Inflammatory macrophage (primary cell): ENCODE data around the gene ARHGAP31.

Source experiments
- DNase-seq, 2 donors: peaks; one replicate each; pipeline ENCODE4 v3.0.0-alpha.2; 2020 to 2022

The ARHGAP31 gene

GRCh38 chr3:119443179-119443578, 149.0 kb downstream of the ARHGAP31 start:
- DNase-seq = no peak

DNA sequence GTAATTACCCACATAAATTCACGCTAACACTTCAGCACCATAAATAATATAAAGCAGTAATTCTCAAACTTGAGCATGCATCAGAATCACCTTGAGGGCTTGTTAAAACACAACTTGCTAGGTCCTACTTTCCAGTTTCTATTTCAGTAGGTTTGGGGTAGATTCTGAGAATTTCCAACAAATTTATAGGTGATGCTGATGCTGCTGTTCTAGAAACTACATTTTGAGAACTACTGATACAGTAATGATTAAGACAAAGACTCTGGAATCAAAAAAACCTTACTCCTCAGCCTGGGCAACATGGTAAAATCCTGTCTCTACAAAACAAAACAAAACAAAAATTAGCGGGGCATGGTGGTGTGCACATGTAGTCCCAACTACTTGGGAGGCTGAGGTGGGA, 150.4 kb downstream of the ARHGAP31 start:
- DNase-seq = no peak

DNA sequence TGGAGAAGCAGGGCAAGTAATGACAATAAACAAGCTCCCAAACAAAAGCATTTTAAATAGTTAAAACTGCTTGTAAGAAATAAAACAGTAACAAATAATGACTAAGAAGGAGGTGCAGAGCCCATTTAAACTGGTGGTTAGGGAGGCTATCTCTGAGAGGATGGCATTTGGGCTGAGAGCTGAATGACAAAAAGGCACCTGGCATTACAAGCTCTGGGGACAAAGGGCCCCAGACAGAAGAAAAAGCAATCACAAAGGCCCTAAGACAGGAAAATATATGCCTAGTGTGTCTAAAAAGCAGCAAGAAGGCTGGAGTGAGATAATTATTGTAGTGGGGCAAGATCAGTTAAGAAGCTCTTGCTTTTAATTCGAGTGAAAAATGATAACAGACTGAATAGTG, 159.6 kb downstream of the ARHGAP31 start:
- DNase-seq = no peak

DNA sequence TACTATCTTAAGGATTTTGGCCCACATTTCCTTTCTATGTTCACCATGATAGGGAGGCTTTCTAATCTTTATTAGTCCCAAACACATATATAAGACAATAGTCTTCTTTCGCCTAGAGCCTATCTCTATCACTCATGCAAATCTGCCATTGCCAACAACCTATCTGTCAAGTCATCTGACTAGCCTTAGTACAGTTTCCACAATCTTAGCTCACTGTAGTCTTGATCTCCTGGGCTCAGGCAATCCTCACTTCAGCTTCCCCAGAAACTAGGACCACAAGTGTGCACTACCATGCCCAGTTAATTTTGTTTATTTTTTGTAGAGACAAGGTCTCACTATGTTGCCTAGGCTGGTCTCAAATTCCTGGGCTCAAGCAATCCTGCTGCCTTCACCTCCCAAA, 162.3 kb downstream of the ARHGAP31 start:
- DNase-seq = no peak

DNA sequence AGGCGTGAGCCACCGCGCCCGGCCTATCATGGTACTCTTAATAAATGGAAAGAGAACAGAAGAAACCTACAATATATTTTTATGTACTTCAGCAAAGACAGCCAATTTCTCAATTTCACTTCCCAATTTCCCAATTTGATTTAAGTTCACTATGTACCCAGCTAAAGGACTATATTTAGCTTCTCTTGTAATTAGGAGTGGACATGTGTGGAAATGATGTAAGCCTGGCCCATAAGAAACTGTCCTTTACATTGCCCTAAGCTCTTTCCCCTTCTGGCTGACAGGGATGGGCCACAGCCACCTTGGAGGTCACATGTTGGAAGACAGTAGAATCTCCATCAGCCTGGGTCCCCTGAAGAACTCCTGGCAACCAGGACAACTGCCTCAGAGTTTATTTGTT, 163.1 kb downstream of the ARHGAP31 start:
- DNase-seq = peak; percentile 76 to 93

GRCh38 chr3:119463171-119464169, 169.3 kb downstream of the ARHGAP31 start, which contains the start of gene TMEM39A:
Gene TMEM39A, minus strand, starts transcription at chr3:119463615. Its CDS starts 1,541 bp downstream, at chr3:119462074.
- DNase-seq = peak; percentile 99 to 100

GRCh38 chr3:119468041-119468440, 173.9 kb downstream of the ARHGAP31 start:
- peak; percentile 9 to 43 for DNase-seq

DNA sequence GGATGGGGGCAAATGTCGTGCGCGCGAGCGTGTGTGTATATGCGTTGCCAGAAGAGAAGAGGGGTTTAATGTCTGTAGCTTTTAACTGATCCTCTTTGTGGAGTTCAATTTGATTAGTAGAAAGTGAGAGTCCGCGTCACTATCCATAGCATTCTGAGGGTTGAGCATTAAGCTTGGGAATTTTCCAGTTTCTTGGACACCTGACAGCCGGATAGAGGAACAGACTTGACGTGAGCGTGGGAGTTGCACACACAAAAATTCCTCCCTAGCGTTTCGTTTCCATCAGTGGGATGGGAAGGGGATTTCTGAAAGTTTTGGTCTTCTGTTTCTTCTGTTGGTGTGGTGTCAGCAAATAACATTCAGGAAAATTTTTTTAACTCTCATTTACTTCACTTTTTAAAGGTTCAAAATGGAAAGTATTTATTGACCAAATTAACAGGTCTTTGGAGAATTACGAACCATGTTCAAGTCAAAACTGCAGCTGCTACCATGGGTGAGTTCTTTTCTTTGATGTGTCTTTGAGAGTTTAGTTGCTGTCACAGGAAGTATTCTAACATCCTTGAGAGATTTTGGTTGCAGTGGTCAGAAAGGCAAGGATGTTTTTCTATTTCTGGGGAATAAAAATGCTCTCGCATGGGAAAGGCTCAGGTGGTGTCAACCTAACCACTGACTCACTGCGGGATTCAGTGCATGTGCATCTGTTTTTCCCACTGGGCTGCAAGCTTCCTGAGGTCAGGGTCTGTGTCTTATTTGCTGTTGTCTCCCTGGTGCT, 175.4 kb downstream of the ARHGAP31 start:
- DNase-seq = peak in 1 of 2 donors; percentile 9
